ENCODE results near the gene NPB.

The NPB gene

DNA sequence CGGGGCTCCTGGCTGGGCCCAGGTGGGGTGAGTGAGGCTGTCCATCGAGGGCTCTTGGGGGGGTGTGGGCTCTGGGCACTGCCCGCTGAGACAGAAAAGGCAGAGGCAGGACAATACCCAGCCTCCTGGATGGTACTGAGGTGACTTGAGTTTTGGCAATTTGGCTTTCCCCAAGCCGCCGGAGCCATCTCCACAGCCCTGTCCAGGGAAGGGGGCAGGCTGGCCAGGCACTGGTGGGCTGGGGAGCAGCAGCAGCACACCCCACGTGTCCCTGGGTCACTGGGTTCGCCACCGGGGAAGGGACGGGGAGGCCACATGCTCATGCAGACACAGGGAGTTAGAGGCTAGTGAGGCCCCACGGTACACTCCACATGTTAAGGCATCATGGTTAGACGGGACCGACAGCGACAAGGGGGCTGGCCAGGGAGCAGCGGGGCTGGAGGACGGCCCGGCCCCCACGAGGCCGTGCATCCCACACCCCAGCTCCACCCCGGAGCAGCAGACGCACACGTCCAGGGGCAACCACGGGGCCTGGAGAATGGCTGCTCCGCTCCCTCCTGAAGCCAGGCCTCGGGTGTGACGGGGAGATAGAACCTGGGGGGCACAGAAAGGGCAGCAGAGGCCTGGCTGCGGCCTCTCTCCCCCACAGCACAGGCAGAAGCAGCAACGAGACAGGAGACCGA is 33.9 kb upstream of the NPB start (continued):
- TF ChIP-seq YY1 (tag by site-specific recombination; IDR thresholded peaks at IDR 0.05): 0 out of 2 replicates have a peak, but pooled peaks have one; percentile 15
- TF ChIP-seq ZNF114 (tag by site-specific recombination; IDR thresholded peaks at IDR 0.05): no peak
- TF ChIP-seq GFI1B (tag by site-specific recombination; IDR thresholded peaks at IDR 0.05): no peak
- no peak for TF ChIP-seq ZNF623 (tag by site-specific recombination; IDR thresholded peaks at IDR 0.05)
- TF ChIP-seq, protein P1, sequence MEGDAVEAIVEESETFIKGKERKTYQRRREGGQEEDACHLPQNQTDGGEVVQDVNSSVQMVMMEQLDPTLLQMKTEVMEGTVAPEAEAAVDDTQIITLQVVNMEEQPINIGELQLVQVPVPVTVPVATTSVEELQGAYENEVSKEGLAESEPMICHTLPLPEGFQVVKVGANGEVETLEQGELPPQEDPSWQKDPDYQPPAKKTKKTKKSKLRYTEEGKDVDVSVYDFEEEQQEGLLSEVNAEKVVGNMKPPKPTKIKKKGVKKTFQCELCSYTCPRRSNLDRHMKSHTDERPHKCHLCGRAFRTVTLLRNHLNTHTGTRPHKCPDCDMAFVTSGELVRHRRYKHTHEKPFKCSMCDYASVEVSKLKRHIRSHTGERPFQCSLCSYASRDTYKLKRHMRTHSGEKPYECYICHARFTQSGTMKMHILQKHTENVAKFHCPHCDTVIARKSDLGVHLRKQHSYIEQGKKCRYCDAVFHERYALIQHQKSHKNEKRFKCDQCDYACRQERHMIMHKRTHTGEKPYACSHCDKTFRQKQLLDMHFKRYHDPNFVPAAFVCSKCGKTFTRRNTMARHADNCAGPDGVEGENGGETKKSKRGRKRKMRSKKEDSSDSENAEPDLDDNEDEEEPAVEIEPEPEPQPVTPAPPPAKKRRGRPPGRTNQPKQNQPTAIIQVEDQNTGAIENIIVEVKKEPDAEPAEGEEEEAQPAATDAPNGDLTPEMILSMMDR (tag by site-specific recombination; IDR thresholded peaks at IDR 0.05): no peak
- no peak; the same call in 1 of the 2 replicates for TF ChIP-seq ZNF768 (tag by site-specific recombination; IDR thresholded peaks at IDR 0.05)
- TF ChIP-seq ZBTB1 (tag by site-specific recombination; IDR thresholded peaks at IDR 0.05): no peak
- no peak for TF ChIP-seq RBAK (tag by site-specific recombination; IDR thresholded peaks at IDR 0.05)
- 0 out of 2 replicates have a peak, but pooled peaks have one; percentile 10 for TF ChIP-seq ZNF335 (tag by site-specific recombination; conservative IDR thresholded peaks at IDR 0.05)
- peak; percentile 64 for TF ChIP-seq KLF8 (tag by site-specific recombination; IDR thresholded peaks at IDR 0.05)
- TF ChIP-seq ZNF621 (tag by site-specific recombination; IDR thresholded peaks at IDR 0.05): no peak
- TF ChIP-seq KLF10 (tag by site-specific recombination; IDR thresholded peaks at IDR 0.05): no peak; the same call in 1 of the 2 replicates
- TF ChIP-seq ZBTB11 (tag by site-specific recombination; conservative IDR thresholded peaks at IDR 0.05; ENCODE audit: low read depth): no peak
- no peak for TF ChIP-seq ZNF530 (tag by site-specific recombination; IDR thresholded peaks at IDR 0.05; ENCODE audit: low read depth)
- TF ChIP-seq ZNF626 (tag by site-specific recombination; IDR thresholded peaks at IDR 0.05): no peak
- peak; percentile 8; the same call in 1 of the 2 replicates for TF ChIP-seq ZBTB8A (tag by site-specific recombination; IDR thresholded peaks at IDR 0.05)
- TF ChIP-seq KLF9 (tag by site-specific recombination; IDR thresholded peaks at IDR 0.05; ENCODE audit: low read depth): no peak
- no peak for TF ChIP-seq ZNF426 (tag by site-specific recombination; IDR thresholded peaks at IDR 0.05)
- no peak for TF ChIP-seq ZNF132 (tag by site-specific recombination; IDR thresholded peaks at IDR 0.05; ENCODE audit: borderline replicate concordance)
- 0 out of 2 replicates have a peak, but pooled peaks have one; percentile 21 for TF ChIP-seq ZXDB (tag by site-specific recombination; IDR thresholded peaks at IDR 0.05)
- TF ChIP-seq, protein P2, sequence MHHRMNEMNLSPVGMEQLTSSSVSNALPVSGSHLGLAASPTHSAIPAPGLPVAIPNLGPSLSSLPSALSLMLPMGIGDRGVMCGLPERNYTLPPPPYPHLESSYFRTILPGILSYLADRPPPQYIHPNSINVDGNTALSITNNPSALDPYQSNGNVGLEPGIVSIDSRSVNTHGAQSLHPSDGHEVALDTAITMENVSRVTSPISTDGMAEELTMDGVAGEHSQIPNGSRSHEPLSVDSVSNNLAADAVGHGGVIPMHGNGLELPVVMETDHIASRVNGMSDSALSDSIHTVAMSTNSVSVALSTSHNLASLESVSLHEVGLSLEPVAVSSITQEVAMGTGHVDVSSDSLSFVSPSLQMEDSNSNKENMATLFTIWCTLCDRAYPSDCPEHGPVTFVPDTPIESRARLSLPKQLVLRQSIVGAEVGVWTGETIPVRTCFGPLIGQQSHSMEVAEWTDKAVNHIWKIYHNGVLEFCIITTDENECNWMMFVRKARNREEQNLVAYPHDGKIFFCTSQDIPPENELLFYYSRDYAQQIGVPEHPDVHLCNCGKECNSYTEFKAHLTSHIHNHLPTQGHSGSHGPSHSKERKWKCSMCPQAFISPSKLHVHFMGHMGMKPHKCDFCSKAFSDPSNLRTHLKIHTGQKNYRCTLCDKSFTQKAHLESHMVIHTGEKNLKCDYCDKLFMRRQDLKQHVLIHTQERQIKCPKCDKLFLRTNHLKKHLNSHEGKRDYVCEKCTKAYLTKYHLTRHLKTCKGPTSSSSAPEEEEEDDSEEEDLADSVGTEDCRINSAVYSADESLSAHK (tag by site-specific recombination; IDR thresholded peaks at IDR 0.05): no peak; the same call in 1 of the 2 replicates
- 0 out of 2 replicates have a peak, but pooled peaks have one; percentile 3 for TF ChIP-seq ZBTB21 (tag by site-specific recombination; IDR thresholded peaks at IDR 0.05)
- TF ChIP-seq ZSCAN16 (tag by site-specific recombination; IDR thresholded peaks at IDR 0.05): no peak
- TF ChIP-seq KLF17 (tag by site-specific recombination; IDR thresholded peaks at IDR 0.05): no peak
- 0 out of 2 replicates have a peak, but pooled peaks have one; percentile 26 for TF ChIP-seq ZNF785 (tag by site-specific recombination; IDR thresholded peaks at IDR 0.05)
- no peak for TF ChIP-seq HOXA7 (CRISPR knock-in tag; IDR thresholded peaks at IDR 0.05; ENCODE audit: borderline replicate concordance)
- TF ChIP-seq ZNF791 (tag by site-specific recombination; IDR thresholded peaks at IDR 0.05): no peak
- no peak; the same call in 1 of the 2 replicates for TF ChIP-seq ZIC2 (tag by site-specific recombination; IDR thresholded peaks at IDR 0.05)
- TF ChIP-seq GLIS1 (tag by site-specific recombination; IDR thresholded peaks at IDR 0.05): peak; percentile 89
- no peak for TF ChIP-seq ZNF214 (tag by site-specific recombination; IDR thresholded peaks at IDR 0.05; ENCODE audit: borderline replicate concordance)
- TF ChIP-seq, protein P3, sequence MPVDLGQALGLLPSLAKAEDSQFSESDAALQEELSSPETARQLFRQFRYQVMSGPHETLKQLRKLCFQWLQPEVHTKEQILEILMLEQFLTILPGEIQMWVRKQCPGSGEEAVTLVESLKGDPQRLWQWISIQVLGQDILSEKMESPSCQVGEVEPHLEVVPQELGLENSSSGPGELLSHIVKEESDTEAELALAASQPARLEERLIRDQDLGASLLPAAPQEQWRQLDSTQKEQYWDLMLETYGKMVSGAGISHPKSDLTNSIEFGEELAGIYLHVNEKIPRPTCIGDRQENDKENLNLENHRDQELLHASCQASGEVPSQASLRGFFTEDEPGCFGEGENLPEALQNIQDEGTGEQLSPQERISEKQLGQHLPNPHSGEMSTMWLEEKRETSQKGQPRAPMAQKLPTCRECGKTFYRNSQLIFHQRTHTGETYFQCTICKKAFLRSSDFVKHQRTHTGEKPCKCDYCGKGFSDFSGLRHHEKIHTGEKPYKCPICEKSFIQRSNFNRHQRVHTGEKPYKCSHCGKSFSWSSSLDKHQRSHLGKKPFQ (tag by site-specific recombination; IDR thresholded peaks at IDR 0.05): no peak
